ENCODE measurements around the gene LSM7.

LSM7 gene

GRCh38 chr19:2336528-2337328, 8.3 kb upstream of the LSM7 start:
- peak overlapping the region; percentile 100 for H4K91ac ChIP-seq (ENCODE audit: low read depth, low read length, poor library complexity)
- H3K27ac ChIP-seq (replicated peaks; ENCODE audit: low read length), result peak overlapping the region; percentile 79
- H3K14ac ChIP-seq (ENCODE audit: low read length), result peak overlapping the region; percentile 95
- peak overlapping the region; percentile 97 for H3K18ac ChIP-seq (ENCODE audit: low read length)
- peak overlapping the region; percentile 84 for H3K4ac ChIP-seq (ENCODE audit: low read length)
- no CpG with 5 or more reads among the region's 33 CpGs for WGBS, 2 donors (ENCODE audit: extremely low coverage in 2 of 2, insufficient read length in 2 of 2, insufficient replicate concordance in 1 of 2)
- peak overlapping the region; percentile 99 for H4K8ac ChIP-seq (ENCODE audit: low read depth, low read length)
- H3K79me1 ChIP-seq (ENCODE audit: low read depth, low read length), result peaks cover 40% of the 10 kb centered on the region
- H2BK15ac ChIP-seq (ENCODE audit: low read length), result no peak overlapping the region
- H2BK120ac ChIP-seq (ENCODE audit: low read depth, low read length), result peak overlapping the region; percentile 19
- H3K27me3 ChIP-seq (ENCODE audit: control insufficient read depth in 3 of 3, insufficient read depth in 3 of 3, low read depth in 1 of 3, low read length in 3 of 3), result no peaks in the 10 kb centered on the region
- H3K9me3 ChIP-seq (replicated peaks in 1 of 2; ENCODE audit: control insufficient read depth in 2 of 2, insufficient read depth in 1 of 2, low read depth in 1 of 2, low read length in 2 of 2), result peaks cover 0 to 8% of the 10 kb centered on the region in 2 donors
- H3K9ac ChIP-seq (ENCODE audit: low read depth, low read length, poor library complexity), result peak overlapping the region; percentile 89
- no peak for DNase-seq (ENCODE audit: low spot score)
- peaks cover 12 to 14% of the 10 kb centered on the region in 2 donors for H3K4me1 ChIP-seq (ENCODE audit: control insufficient read depth in 2 of 2, insufficient read depth in 1 of 2, low read depth in 1 of 2, low read length in 2 of 2)
- no peak overlapping the region for H3K4me2 ChIP-seq (ENCODE audit: insufficient read depth, low read length, poor library complexity, severe bottlenecking)
- H2BK5ac ChIP-seq (ENCODE audit: low read length), result peak overlapping the region; percentile 90
- H3K36me3 ChIP-seq (replicated peaks in 1 of 2; ENCODE audit: control insufficient read depth in 2 of 2, insufficient read depth in 2 of 2, low read length in 2 of 2), result peaks cover 13 to 39% of the 10 kb centered on the region in 2 donors
- peak overlapping the region; percentile 95 for H2AK5ac ChIP-seq (ENCODE audit: low read depth, low read length)
- H2BK12ac ChIP-seq (ENCODE audit: low read length), result peak overlapping the region; percentile 95
- H2AFZ ChIP-seq (ENCODE audit: low read length), result no peak overlapping the region
- peak overlapping the region in 1 of 2 donors; percentile 43 for H3K4me3 ChIP-seq (ENCODE audit: low read length in 2 of 2)
- H3K23ac ChIP-seq (ENCODE audit: low read depth, low read length, poor library complexity), result peak overlapping the region; percentile 94

- WGBS, 2 donors (ENCODE audit: extremely low coverage in 2 of 2, insufficient read length in 2 of 2, insufficient replicate concordance in 1 of 2), result no CpG with 5 or more reads among the region's 3 CpGs
- Histone ChIP-seq H2AK5ac (ENCODE audit: low read depth, low read length) (no peak overlapping the region), H3K79me1 (ENCODE audit: low read depth, low read length) (peaks cover 38% of the 10 kb centered on the region), H3K4ac (ENCODE audit: low read length) (no peak overlapping the region), H2BK5ac (ENCODE audit: low read length) (no peak overlapping the region), H3K4me3 (ENCODE audit: low read length in 2 of 2) (no peak overlapping the region), H3K14ac (ENCODE audit: low read length) (no peak overlapping the region), H3K9ac (ENCODE audit: low read depth, low read length, poor library complexity) (peak overlapping the region; percentile 53), H3K18ac (ENCODE audit: low read length) (peak overlapping the region; percentile 59), H2AFZ (ENCODE audit: low read length) (no peak overlapping the region), H3K27ac (replicated peaks; ENCODE audit: low read length) (no peak overlapping the region), H3K9me3 (replicated peaks in 1 of 2; ENCODE audit: control insufficient read depth in 2 of 2, insufficient read depth in 1 of 2, low read depth in 1 of 2, low read length in 2 of 2) (peaks cover 0 to 8% of the 10 kb centered on the region in 2 donors), H3K36me3 (replicated peaks in 1 of 2; ENCODE audit: control insufficient read depth in 2 of 2, insufficient read depth in 2 of 2, low read length in 2 of 2) (peaks cover 11 to 30% of the 10 kb centered on the region in 2 donors), H2BK120ac (ENCODE audit: low read depth, low read length) (no peak overlapping the region), H3K23ac (ENCODE audit: low read depth, low read length, poor library complexity) (peak overlapping the region; percentile 26), H3K4me1 (ENCODE audit: control insufficient read depth in 2 of 2, insufficient read depth in 1 of 2, low read depth in 1 of 2, low read length in 2 of 2) (peaks cover 15 to 19% of the 10 kb centered on the region in 2 donors), H4K91ac (ENCODE audit: low read depth, low read length, poor library complexity) (no peak overlapping the region), H3K27me3 (ENCODE audit: control insufficient read depth in 3 of 3, insufficient read depth in 3 of 3, low read depth in 1 of 3, low read length in 3 of 3) (no peaks in the 10 kb centered on the region), H4K8ac (ENCODE audit: low read depth, low read length) (no peak overlapping the region), H3K4me2 (ENCODE audit: insufficient read depth, low read length, poor library complexity, severe bottlenecking) (no peak overlapping the region), H2BK12ac (ENCODE audit: low read length) (peak overlapping the region; percentile 76), H2BK15ac (ENCODE audit: low read length) (no peak overlapping the region)
- DNase-seq (ENCODE audit: low spot score), result no peak
These were observed 7.5 kb upstream of the LSM7 start for GRCh38 chr19:2335848-2336247.

- WGBS, 2 donors (ENCODE audit: extremely low coverage in 2 of 2, insufficient read length in 2 of 2, insufficient replicate concordance in 1 of 2), result no CpG with 5 or more reads among the region's 26 CpGs
- peak overlapping the region; percentile 53 for H3K9ac ChIP-seq (ENCODE audit: low read depth, low read length, poor library complexity)
These were observed 6.8 kb upstream of the LSM7 start for GRCh38 chr19:2334986-2335846.

GRCh38 chr19:2334426-2334825, 6.0 kb upstream of the LSM7 start:
- H3K14ac ChIP-seq (ENCODE audit: low read length), result peak overlapping the region; percentile 6
- WGBS, 2 donors (ENCODE audit: extremely low coverage in 2 of 2, insufficient read length in 2 of 2, insufficient replicate concordance in 1 of 2), result no CpG with 5 or more reads among the region's 27 CpGs
- peaks cover 11 to 21% of the 10 kb centered on the region in 2 donors for H3K36me3 ChIP-seq (replicated peaks in 1 of 2; ENCODE audit: control insufficient read depth in 2 of 2, insufficient read depth in 2 of 2, low read length in 2 of 2)
- H3K4ac ChIP-seq (ENCODE audit: low read length), result peak overlapping the region; percentile 31
- no peak overlapping the region for H2AK5ac ChIP-seq (ENCODE audit: low read depth, low read length)
- H2BK12ac ChIP-seq (ENCODE audit: low read length), result no peak overlapping the region
- no peak overlapping the region for H2BK15ac ChIP-seq (ENCODE audit: low read length)
- no peaks in the 10 kb centered on the region for H3K27me3 ChIP-seq (ENCODE audit: control insufficient read depth in 3 of 3, insufficient read depth in 3 of 3, low read depth in 1 of 3, low read length in 3 of 3)
- no peak overlapping the region for H2AFZ ChIP-seq (ENCODE audit: low read length)
- peaks cover 33% of the 10 kb centered on the region for H3K79me1 ChIP-seq (ENCODE audit: low read depth, low read length)
- H3K27ac ChIP-seq (replicated peaks; ENCODE audit: low read length), result no peak overlapping the region
- H3K9me3 ChIP-seq (replicated peaks in 1 of 2; ENCODE audit: control insufficient read depth in 2 of 2, insufficient read depth in 1 of 2, low read depth in 1 of 2, low read length in 2 of 2), result peaks cover 0 to 8% of the 10 kb centered on the region in 2 donors
- H3K23ac ChIP-seq (ENCODE audit: low read depth, low read length, poor library complexity), result no peak overlapping the region
- H3K18ac ChIP-seq (ENCODE audit: low read length), result no peak overlapping the region
- DNase-seq (ENCODE audit: low spot score), result no peak
- no peak overlapping the region for H3K4me2 ChIP-seq (ENCODE audit: insufficient read depth, low read length, poor library complexity, severe bottlenecking)
- no peak overlapping the region for H3K9ac ChIP-seq (ENCODE audit: low read depth, low read length, poor library complexity)
- peaks cover 23 to 26% of the 10 kb centered on the region in 2 donors for H3K4me1 ChIP-seq (ENCODE audit: control insufficient read depth in 2 of 2, insufficient read depth in 1 of 2, low read depth in 1 of 2, low read length in 2 of 2)
- H2BK5ac ChIP-seq (ENCODE audit: low read length), result no peak overlapping the region
- H2BK120ac ChIP-seq (ENCODE audit: low read depth, low read length), result no peak overlapping the region
- no peak overlapping the region for H4K91ac ChIP-seq (ENCODE audit: low read depth, low read length, poor library complexity)
- no peak overlapping the region for H3K4me3 ChIP-seq (ENCODE audit: low read length in 2 of 2)
- H4K8ac ChIP-seq (ENCODE audit: low read depth, low read length), result no peak overlapping the region

More at GRCh38 chr19:2334986-2335846, 6.8 kb upstream of the LSM7 start:
- no peak overlapping the region for H2BK120ac ChIP-seq (ENCODE audit: low read depth, low read length)
- no peak overlapping the region for H3K27ac ChIP-seq (replicated peaks; ENCODE audit: low read length)
- H2AK5ac ChIP-seq (ENCODE audit: low read depth, low read length), result no peak overlapping the region
- no peak overlapping the region for H2AFZ ChIP-seq (ENCODE audit: low read length)
- peak overlapping the region; percentile 76 for H2BK12ac ChIP-seq (ENCODE audit: low read length)
- no peak overlapping the region for H3K4me3 ChIP-seq (ENCODE audit: low read length in 2 of 2)
- H4K8ac ChIP-seq (ENCODE audit: low read depth, low read length), result no peak overlapping the region
- no peak for DNase-seq (ENCODE audit: low spot score)
- no peak overlapping the region for H3K4ac ChIP-seq (ENCODE audit: low read length)
- H2BK5ac ChIP-seq (ENCODE audit: low read length), result no peak overlapping the region
- H3K23ac ChIP-seq (ENCODE audit: low read depth, low read length, poor library complexity), result peak overlapping the region; percentile 26
- H3K14ac ChIP-seq (ENCODE audit: low read length), result no peak overlapping the region
- H3K27me3 ChIP-seq (ENCODE audit: control insufficient read depth in 3 of 3, insufficient read depth in 3 of 3, low read depth in 1 of 3, low read length in 3 of 3), result no peaks in the 10 kb centered on the region
- H3K4me1 ChIP-seq (ENCODE audit: control insufficient read depth in 2 of 2, insufficient read depth in 1 of 2, low read depth in 1 of 2, low read length in 2 of 2), result peaks cover 19 to 26% of the 10 kb centered on the region in 2 donors
- peaks cover 11 to 27% of the 10 kb centered on the region in 2 donors for H3K36me3 ChIP-seq (replicated peaks in 1 of 2; ENCODE audit: control insufficient read depth in 2 of 2, insufficient read depth in 2 of 2, low read length in 2 of 2)
- H3K79me1 ChIP-seq (ENCODE audit: low read depth, low read length), result peaks cover 38% of the 10 kb centered on the region
- H4K91ac ChIP-seq (ENCODE audit: low read depth, low read length, poor library complexity), result no peak overlapping the region
- H3K9me3 ChIP-seq (replicated peaks in 1 of 2; ENCODE audit: control insufficient read depth in 2 of 2, insufficient read depth in 1 of 2, low read depth in 1 of 2, low read length in 2 of 2), result peaks cover 0 to 8% of the 10 kb centered on the region in 2 donors
- H3K18ac ChIP-seq (ENCODE audit: low read length), result peak overlapping the region; percentile 59
- no peak overlapping the region for H3K4me2 ChIP-seq (ENCODE audit: insufficient read depth, low read length, poor library complexity, severe bottlenecking)
- H2BK15ac ChIP-seq (ENCODE audit: low read length), result no peak overlapping the region

Data from neuronal stem cell (in vitro differentiated cells).